NCI-H345 (cell line): ENCODE measurements around the gene PPP1R3D.
"Not testable (repeated sequence)": the region's sequence is repeated elsewhere in the genome, so short reads cannot be mapped to it uniquely, and the experiment has no call there.

Source experiments
- DNase-seq: peaks from one replicate; lab custom pipeline; 2025; lab: John Stamatoyannopoulos, UW

PPP1R3D gene

GRCh38 chr20:59920944-59921343 lies 19.2 kb downstream of the PPP1R3D start:
- DNase-seq = no peak

- DNase-seq = no peak
Observed at GRCh38 chr20:59912609-59913008, 27.5 kb downstream of the PPP1R3D start.

DNA sequence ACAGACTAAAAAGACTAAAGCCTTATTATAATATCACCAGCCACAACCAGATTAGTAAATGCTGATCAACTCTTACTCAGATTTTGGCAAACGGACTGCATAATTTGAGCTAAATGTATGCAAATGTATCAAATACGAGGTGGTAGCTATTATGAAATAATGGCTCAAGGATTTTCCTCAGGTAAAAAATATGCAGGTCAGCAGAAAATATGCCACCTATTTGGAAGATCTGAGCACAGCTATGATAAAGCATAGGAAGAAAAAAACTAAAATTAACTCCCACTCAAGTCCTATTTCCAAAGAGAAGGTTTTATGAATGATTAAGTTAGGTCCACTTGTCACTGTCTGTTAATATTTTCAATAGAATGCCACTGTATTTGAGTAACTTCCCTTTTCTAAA lies 29.1 kb downstream of the PPP1R3D start:
- DNase-seq = no peak

DNA sequence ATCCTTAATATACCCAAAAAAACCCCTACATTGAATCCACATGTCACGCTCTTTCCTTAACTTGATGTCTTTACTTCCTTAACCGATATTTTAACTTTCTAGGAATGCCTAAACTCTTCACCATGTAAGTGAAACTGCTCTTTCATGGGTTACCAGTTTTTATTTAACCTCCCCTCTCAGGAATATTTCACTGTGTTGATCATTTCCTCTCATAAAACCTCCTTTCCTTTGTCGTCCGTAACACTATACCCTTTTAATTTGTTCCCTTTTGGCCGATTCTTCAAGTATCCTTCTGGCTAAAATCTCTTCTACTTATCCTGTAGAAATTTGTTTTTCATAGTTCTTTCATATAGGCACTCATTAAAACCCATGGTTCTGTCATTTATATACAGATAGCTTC lies 31.2 kb downstream of the PPP1R3D start:
- no peak for DNase-seq

- no peak for DNase-seq
Observed at GRCh38 chr20:59903621-59904020, 36.5 kb downstream of the PPP1R3D start.

GRCh38 chr20:59902470-59902869 lies 37.6 kb downstream of the PPP1R3D start:
- DNase-seq = no peak

- no peak for DNase-seq
Observed at GRCh38 chr20:59895908-59896307, 44.2 kb downstream of the PPP1R3D start.

DNA sequence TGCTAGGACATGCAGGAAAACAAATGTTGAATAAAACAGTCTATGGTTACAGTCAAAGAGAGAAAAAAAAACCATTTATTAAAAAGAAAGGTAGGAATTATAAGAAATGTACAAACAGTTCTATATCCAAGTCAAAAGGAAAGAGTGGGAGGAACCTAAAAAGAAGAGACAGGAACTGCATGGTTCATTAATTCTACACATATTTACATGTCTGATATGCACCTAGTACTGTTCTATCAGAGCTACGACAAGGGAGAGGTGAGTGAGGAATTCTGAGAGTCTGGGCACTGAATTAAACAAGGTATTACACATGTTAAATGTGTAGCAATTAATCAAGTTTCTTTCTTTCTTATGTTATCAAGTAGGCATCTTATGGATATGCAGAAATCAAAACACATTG lies 48.5 kb downstream of the PPP1R3D start:
- no peak for DNase-seq

DNA sequence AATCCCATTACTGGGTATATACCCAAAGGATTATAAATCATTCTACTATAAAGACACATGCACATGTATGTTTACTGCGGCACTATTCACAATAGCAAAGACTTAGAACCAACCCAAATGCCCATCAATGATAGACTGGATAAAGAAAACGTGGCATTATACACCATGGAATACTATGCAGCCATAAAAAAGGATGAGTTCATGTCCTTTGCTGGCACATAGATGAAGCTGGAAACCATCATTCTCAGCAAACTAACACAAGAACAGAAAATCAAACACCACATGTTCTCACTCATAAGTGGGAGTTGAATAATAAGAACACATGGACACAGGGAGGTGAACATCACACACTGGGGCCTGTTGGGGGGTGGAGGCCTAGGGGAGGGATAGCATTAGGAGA lies 50.1 kb downstream of the PPP1R3D start:
- not testable (repeated sequence) for DNase-seq

- no peak for DNase-seq
Observed at GRCh38 chr20:59888050-59888449, 52.1 kb downstream of the PPP1R3D start.
